WTC11 (cell line): Measurements from ENCODE around the gene TMEM14C.

Source experiments
- CREB1 ChIP-seq: sonication (generic); formaldehyde crosslinking; IDR thresholded peaks from 2 replicates; pipeline ENCODE4 v1.8.0; 2023; ENCODE audit warnings: mild to moderate bottlenecking, missing genetic modification reagents
- CTCF ChIP-seq: fragments of 200-600 bp; IDR thresholded peaks from 2 replicates; pipeline ENCODE4 v1.8.0; 2022; ENCODE audit warnings: antibody characterized with exemption
- FOXK1 ChIP-seq: sonication (generic); formaldehyde crosslinking; IDR thresholded peaks from 2 replicates; pipeline ENCODE4 v1.8.0; 2022; ENCODE audit warnings: mild to moderate bottlenecking, moderate library complexity, missing genetic modification reagents
- MAX ChIP-seq: sonication (generic); formaldehyde crosslinking; IDR thresholded peaks from 2 replicates; pipeline ENCODE4 v1.8.0; 2022; ENCODE audit warnings: mild to moderate bottlenecking, missing genetic modification reagents
- OVOL2 ChIP-seq: fragments of 250-450 bp; sonication (Bioruptor Pico); IDR thresholded peaks from 2 replicates; pipeline ENCODE4 v1.9.0; 2021; ENCODE audit warnings: mild to moderate bottlenecking, borderline replicate concordance

GRCh38 chr6:10719296-10719963 is 3.4 kb upstream of the TMEM14C start:
- TF ChIP-seq CTCF (no peak), MAX (no peak), CREB1 (CRISPR knock-in tag) (no peak), OVOL2 (CRISPR knock-in tag) (no peak), FOXK1 (no peak)
